Neural progenitor cell (in vitro differentiated cells): ENCODE measurements around the gene AMFR.

Source experiments
- CTCF ChIP-seq: fragments of 200-600 bp; sonication (generic); IDR thresholded peaks from 2 replicates; pipeline ENCODE4 v1.5.1; 2017; ENCODE audit warnings: antibody characterized with exemption, mild to moderate bottlenecking
- EZH2 ChIP-seq: fragments of 200-600 bp; sonication (generic); IDR thresholded peaks from 2 replicates; pipeline ENCODE4 v1.6.1; 2017; ENCODE audit warnings: antibody characterized with exemption, mild to moderate bottlenecking, moderate library complexity
- EZH2phosphoT487 ChIP-seq: fragments of 200-600 bp; sonication (generic); IDR thresholded peaks from 2 replicates; pipeline ENCODE4 v1.6.1; 2017; ENCODE audit warnings: antibody characterized with exemption

GRCh38 chr16:56438038-56438437 is 12.7 kb upstream of the AMFR start:
- TF ChIP-seq CTCF = no peak
- TF ChIP-seq EZH2phosphoT487 = no peak
- TF ChIP-seq EZH2 = no peak
